GM18868 (cell line): Measurements from ENCODE around the gene NCF2.
"Not testable (repeated sequence)": the region's sequence is repeated elsewhere in the genome, so short reads cannot be mapped to it uniquely, and the experiment has no call there.

Source experiments
- ATAC-seq: cut with Tn5 transposase; IDR thresholded peaks from one replicate; pipeline ENCODE4 v1.9.1; 2021; ENCODE audit warnings: mild to moderate bottlenecking, moderate library complexity; ENCODE audit not compliant: unreplicated experiment

The NCF2 gene

GRCh38 chr1:183590244-183591191 is at the start of gene NCF2:
TSS of gene NCF2 (minus strand) at chr1:183590459. CDS start at chr1:183590329, 130 bp downstream.
- ATAC-seq = peak; percentile 83

- no peak for ATAC-seq
These were observed 48.6 kb upstream of the NCF2 start for GRCh38 chr1:183638649-183639387.

GRCh38 chr1:183636783-183637182 is 46.5 kb upstream of the NCF2 start:
- ATAC-seq = no peak

GRCh38 chr1:183636334-183636682 is 46.0 kb upstream of the NCF2 start:
- ATAC-seq = no peak

GRCh38 chr1:183635606-183636333 is 45.5 kb upstream of the NCF2 start, which contains the start of gene ARPC5:
TSS of gene ARPC5 (minus strand) at chr1:183635783. CDS start at chr1:183635659, 124 bp downstream.
- peak; percentile 81 for ATAC-seq

- peak; percentile 1 for ATAC-seq
These were observed 44.9 kb upstream of the NCF2 start for GRCh38 chr1:183635099-183635605.

- ATAC-seq = no peak
These were observed 44.3 kb upstream of the NCF2 start for GRCh38 chr1:183634429-183635065.

GRCh38 chr1:183633676-183634343 is 43.6 kb upstream of the NCF2 start:
- ATAC-seq = peak; percentile 58

- ATAC-seq = no peak
These were observed 42.7 kb upstream of the NCF2 start for GRCh38 chr1:183632964-183633363.

GRCh38 chr1:183632114-183632513 is 41.9 kb upstream of the NCF2 start:
- no peak for ATAC-seq

GRCh38 chr1:183630748-183631147 is 40.5 kb upstream of the NCF2 start:
- no peak for ATAC-seq

- no peak for ATAC-seq
These were observed 38.3 kb upstream of the NCF2 start for GRCh38 chr1:183628537-183628936.

GRCh38 chr1:183626236-183626635 is 36.0 kb upstream of the NCF2 start:
- ATAC-seq = not testable (repeated sequence)

GRCh38 chr1:183622884-183623785 is 32.9 kb upstream of the NCF2 start:
- ATAC-seq = peak; percentile 89

- no peak for ATAC-seq
These were observed 31.8 kb upstream of the NCF2 start for GRCh38 chr1:183622013-183622412.

GRCh38 chr1:183620311-183620710 is 30.1 kb upstream of the NCF2 start:
- no peak for ATAC-seq

- ATAC-seq = no peak
These were observed 29.5 kb upstream of the NCF2 start for GRCh38 chr1:183619781-183620180.

- ATAC-seq = not testable (repeated sequence)
These were observed 27.9 kb upstream of the NCF2 start for GRCh38 chr1:183618202-183618601.

- not testable (repeated sequence) for ATAC-seq
These were observed 22.7 kb upstream of the NCF2 start for GRCh38 chr1:183612975-183613374.
